ENCODE measurements around the gene NAALADL1.

DNA sequence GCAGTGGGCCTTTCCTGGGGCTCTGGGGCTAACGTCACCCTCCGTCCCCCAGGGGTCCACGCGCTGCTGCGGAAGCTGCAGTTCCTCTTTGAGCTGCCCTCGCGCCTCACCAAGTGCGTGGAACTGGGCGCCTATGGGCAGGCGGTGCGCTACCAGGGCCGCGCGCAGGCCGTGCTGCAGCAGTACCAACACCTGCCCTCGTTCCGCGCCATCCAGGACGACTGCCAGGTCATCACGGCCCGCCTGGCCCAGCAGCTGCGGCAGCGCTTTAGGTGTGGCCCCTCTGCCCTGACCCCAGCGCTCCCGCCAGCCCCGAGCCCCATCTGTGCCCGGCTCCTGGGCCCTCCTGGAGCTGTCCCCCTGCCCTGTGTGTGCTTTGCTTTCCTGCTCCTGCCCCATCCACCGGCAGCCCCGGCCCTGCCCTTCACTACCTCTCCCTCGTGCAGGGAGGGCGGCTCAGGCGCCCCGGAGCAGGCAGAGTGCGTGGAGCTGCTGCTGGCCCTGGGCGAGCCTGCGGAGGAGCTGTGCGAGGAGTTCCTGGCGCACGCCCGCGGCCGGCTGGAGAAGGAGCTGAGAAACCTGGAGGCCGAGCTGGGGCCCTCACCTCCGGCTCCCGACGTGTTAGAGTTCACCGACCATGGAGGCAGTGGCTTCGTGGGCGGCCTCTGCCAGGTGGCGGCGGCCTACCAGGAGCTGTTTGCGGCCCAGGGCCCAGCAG, 49.6 kb upstream of the NAALADL1 start:
- TF ChIP-seq, protein P1, sequence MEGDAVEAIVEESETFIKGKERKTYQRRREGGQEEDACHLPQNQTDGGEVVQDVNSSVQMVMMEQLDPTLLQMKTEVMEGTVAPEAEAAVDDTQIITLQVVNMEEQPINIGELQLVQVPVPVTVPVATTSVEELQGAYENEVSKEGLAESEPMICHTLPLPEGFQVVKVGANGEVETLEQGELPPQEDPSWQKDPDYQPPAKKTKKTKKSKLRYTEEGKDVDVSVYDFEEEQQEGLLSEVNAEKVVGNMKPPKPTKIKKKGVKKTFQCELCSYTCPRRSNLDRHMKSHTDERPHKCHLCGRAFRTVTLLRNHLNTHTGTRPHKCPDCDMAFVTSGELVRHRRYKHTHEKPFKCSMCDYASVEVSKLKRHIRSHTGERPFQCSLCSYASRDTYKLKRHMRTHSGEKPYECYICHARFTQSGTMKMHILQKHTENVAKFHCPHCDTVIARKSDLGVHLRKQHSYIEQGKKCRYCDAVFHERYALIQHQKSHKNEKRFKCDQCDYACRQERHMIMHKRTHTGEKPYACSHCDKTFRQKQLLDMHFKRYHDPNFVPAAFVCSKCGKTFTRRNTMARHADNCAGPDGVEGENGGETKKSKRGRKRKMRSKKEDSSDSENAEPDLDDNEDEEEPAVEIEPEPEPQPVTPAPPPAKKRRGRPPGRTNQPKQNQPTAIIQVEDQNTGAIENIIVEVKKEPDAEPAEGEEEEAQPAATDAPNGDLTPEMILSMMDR (IDR thresholded peaks at IDR 0.05; ENCODE audit: poor library complexity) = no peak
- TF ChIP-seq EZH2phosphoT487 (IDR thresholded peaks at IDR 0.05; ENCODE audit: low read depth, severe bottlenecking, unreplicated experiment) (no peak), EZH2 (IDR thresholded peaks at IDR 0.05; ENCODE audit: borderline replicate concordance) (no peak)

All from hepatocyte (in vitro differentiated cells).